NCI-H2107 (cell line): ENCODE measurements around the gene PTPRR.

Experiments used
- DNase-seq: peaks from one replicate; lab custom pipeline; 2025; lab: John Stamatoyannopoulos, UW

Gene PTPRR

GRCh38 chr12:70644861-70645260, 275.7 kb downstream of the PTPRR start:
- no peak for DNase-seq

GRCh38 chr12:70643939-70644338, 276.6 kb downstream of the PTPRR start:
- no peak for DNase-seq

DNA sequence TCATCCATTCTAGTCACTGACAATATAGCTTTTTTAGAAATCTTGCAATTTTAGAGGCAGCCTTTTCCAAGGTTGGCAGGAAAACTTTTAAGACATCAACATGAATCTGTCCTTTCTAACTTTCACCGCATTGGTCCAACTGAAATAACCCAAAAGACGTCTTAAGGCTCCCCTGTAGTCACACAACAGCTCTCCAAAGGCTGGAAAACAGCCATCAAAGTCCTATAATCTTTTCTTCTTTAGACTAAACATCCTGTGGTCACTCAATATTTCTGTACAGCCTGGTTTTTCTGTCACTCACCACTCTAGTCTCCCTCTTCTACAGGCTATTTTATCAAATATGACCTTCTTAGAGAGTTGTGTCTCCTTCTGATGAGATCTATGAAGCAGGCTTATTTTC, 278.8 kb downstream of the PTPRR start:
- no peak for DNase-seq

GRCh38 chr12:70640901-70641300, 279.6 kb downstream of the PTPRR start:
- DNase-seq = no peak

GRCh38 chr12:70639535-70639934, 281.0 kb downstream of the PTPRR start:
- no peak for DNase-seq

DNA sequence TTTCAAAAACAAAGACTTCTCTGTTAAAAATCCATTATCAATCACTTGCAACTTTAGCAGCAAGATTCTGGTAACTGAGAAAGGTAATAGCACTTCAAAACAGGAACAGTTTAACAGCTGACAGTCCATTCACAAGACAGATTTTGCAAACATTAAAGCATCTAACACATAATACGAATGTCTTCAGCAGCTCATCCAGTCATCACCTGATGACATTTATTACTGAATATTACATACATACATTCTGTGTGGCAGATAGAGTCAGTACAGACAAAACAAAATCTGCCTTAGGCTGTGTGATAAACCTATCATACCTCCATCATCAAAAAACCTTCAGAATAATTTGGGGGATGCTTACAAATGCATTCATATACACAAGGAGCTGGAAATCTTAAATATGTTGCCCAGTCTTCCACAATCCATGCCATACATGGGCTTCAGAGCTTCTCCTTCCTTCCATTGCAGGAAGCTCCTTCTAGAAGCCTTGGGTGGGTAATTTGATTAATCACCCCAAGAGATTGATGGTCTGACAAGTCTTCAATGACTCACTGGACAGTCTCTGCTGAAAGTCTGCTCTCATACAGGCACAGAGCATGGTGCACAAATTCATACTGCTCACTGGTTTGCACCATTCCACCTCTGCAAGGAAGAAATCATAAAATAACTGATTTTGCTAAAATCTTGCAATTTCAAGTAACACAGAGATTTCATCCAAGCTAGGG, 281.7 kb downstream of the PTPRR start:
- no peak for DNase-seq

DNA sequence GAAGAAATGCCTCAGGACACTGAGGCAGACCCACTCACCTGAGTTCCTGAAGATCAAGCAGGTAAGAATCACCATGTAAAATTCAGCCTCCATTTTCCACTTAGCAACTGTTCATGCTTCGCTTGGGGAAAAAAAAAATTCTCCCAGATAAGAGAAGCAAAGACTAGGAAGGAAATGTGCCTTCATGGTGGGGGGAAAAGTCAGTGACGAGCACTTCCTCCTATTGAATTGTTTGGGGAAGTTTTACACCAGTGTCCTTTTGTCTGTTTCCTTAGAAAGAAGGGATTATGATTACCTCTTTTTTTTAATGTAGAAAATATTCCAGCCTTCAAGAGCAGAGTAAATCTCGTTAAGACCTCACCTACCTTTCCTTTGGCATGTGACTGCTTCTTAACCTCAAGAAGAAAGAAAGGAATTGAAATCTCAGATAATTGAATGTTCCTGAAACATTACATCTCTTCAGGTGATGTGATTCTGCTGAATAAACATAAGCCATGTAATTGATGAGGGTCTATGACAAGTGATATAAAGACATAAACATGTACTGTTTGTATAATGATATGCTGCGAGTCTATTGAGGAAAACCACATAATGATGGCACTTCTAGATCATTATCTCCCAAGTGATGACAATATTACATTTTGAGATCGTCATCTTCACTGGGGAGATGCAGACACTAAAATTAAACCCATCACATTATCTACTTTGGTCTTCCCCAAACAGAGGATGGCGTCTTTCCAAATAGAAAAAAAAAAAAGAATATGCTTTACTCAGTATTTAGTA, 283.0 kb downstream of the PTPRR start, which contains the start of gene PTPRB:
PTPRB (minus strand) TSS at position 127 of the 783 bp plus-strand sequence; CDS start at position 93, 34 bp downstream.
- DNase-seq = no peak

- no peak for DNase-seq
Observed at GRCh38 chr12:70635755-70636154, 284.8 kb downstream of the PTPRR start.

GRCh38 chr12:70628701-70629480, 291.6 kb downstream of the PTPRR start:
- no peak for DNase-seq

DNA sequence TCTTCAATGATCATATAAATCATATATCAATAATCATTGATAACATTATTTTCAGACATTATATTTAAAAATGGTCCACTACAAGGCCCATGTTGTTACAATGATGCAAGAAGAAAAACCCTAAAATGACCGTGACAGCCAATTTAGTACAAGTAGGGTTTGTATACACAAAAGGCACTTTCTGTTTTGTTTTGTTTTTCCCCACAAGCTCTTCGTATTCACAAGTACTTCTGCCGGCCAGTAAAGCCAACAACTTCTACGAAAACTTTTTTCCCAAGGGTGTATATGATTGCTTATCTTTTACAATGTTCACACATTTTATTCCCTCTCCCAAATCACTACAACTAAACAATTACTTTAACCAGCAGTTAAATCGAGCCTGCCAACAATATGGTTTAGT, 292.9 kb downstream of the PTPRR start:
- no peak for DNase-seq

DNA sequence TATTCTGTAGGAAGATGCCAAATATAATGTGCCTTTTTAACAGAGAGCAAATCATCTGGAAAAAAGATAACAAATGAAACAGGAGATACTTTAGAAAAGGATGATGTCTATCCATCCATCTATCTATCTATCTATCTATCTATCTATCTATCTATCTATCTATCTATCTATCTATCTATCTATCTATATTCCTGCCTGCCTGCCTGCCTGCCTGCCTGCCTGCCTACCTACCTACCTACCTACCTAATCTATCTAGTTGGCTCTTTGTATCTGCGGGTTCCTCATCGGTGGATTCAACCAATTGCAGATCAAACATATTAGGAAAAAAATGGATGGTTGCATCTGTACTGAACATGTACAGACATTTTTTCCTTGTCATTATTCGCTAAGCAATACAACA, 294.4 kb downstream of the PTPRR start:
- DNase-seq = no peak

GRCh38 chr12:70619471-70620152, 300.9 kb downstream of the PTPRR start:
- DNase-seq = no peak

GRCh38 chr12:70618371-70618770, 302.2 kb downstream of the PTPRR start:
- no peak for DNase-seq

DNA sequence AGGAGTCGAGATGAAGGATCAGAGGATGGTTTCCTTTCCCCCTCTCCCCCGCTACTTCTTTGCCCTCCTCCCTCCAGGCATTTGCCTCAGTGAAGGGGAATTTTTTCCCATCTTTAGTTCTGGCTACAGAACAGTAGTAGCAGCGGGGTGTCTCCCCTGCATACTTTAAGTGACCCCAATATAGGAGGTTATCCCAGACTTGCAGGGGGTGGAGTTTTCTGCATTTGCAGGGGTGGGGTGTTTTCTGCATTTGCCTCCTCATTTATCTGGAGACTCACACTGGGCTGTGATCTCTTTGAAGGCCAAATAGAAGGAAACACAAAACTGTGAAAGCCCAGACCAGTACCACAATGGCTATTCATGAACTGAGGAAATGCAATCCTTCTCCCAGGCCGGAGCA, 303.1 kb downstream of the PTPRR start:
- DNase-seq = no peak

- DNase-seq = no peak
Observed at GRCh38 chr12:70615174-70615866, 305.2 kb downstream of the PTPRR start.

- no peak for DNase-seq
Observed at GRCh38 chr12:70609739-70610491, 310.6 kb downstream of the PTPRR start.

GRCh38 chr12:70609203-70609602, 311.3 kb downstream of the PTPRR start:
- no peak for DNase-seq

DNA sequence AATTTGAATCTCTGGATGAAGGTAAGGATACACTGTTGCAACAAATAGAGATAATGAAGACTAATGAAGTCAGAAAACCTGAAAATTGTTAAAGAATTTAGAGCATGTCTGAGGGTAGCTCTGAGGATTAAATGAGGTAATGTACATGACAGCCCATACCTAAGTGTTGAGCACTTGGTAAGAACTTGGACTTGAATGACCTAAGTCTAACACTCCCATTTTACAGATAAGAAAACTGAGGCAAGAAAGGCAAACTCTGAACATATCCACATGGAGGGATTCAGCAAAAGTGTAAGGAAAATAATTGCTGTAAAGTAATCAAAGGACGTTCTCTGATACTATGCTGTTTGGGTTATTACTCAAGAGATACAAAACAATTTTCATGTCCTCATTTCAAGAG, 312.4 kb downstream of the PTPRR start:
- no peak for DNase-seq

DNA sequence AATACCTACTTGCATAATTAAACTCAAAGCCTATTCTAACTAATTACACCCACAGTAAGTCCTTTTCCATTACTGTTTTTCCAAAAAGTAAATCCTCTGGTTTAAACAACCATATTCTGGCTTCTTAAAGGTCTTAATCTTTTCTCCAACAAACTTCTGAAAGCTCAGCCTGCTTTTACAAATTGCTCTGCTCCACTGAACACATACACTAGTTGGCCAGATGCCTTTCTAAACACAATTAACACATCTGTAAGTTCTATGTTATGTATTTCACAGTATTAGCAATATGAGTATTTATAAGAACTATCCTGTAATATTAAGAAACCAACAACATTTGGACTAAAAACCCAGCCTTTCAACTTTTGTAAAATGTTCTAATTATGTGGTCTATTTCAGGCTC, 313.4 kb downstream of the PTPRR start:
- no peak for DNase-seq

DNA sequence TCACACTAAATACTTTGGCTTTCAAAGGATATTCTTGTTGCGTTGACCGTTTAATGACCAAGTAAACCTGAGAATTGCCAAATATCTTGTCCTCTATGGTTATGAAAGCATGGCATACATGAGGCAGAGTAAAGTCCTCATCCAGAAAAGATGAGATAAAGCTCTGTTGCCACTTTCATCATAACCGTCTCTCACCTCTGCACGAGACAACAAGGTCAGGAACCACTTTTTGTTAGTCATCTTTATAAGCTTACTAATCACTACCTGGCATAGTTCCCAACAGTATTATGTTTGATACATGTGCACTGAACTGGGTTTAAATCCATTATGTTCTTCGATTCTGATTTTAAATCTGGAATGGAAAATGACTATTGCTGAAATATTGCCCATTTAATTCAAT, 314.6 kb downstream of the PTPRR start:
- DNase-seq = no peak

- DNase-seq = no peak
Observed at GRCh38 chr12:70604662-70605061, 315.9 kb downstream of the PTPRR start.
